ENCODE measurements around the gene BAIAP2. TPM values are rescaled to one million over a fixed set of nuclear protein-coding genes. Genes with fewer than 3 reads are reported as not detected.

Gene BAIAP2
- total RNA-seq, 1 experiment from 2014 or later = 67.0 TPM

- H3K9me3 Mint-ChIP-seq (ENCODE audit: unreplicated experiment) = no peaks in the 10 kb centered on the region
- no TSS peak for BruUV-seq (replicated peaks)
- no peak overlapping the region for H3K27ac Mint-ChIP-seq (ENCODE audit: low read depth, unreplicated experiment)
- H3K27me3 Mint-ChIP-seq (ENCODE audit: insufficient read depth, unreplicated experiment) = peaks cover 9% of the 10 kb centered on the region
- no peak for DNase-seq (ENCODE audit: unreplicated experiment)
- TF ChIP-seq CTCF (IDR thresholded peaks at IDR 0.05; ENCODE audit: unreplicated experiment) = no peak
- CTCF ChIA-PET = interaction anchor here (0.5 to 3.6 kb wide), 9 partner anchors 15 to 651 kb away, joined by 3 to 20 read pairs (median 4); no protein-coding TSS in a partner anchor
- H3K36me3 Mint-ChIP-seq (ENCODE audit: insufficient read depth, unreplicated experiment) = no peaks in the 10 kb centered on the region
- H3K4me1 Mint-ChIP-seq (ENCODE audit: insufficient read depth, unreplicated experiment) = peaks cover 6% of the 10 kb centered on the region
- H3K4me3 Mint-ChIP-seq (ENCODE audit: unreplicated experiment) = no peak overlapping the region
- intact Hi-C loops (cut with micrococcal nuclease) = no loop called here
- POLR2A ChIA-PET = interaction anchor here (0.6 to 1.5 kb wide), 4 partner anchors 9 to 221 kb away, joined by 3 to 6 read pairs (median 3); no protein-coding TSS in a partner anchor
These were observed 13.2 kb upstream of the BAIAP2 start for GRCh38 chr17:81021531-81022343.

DNA sequence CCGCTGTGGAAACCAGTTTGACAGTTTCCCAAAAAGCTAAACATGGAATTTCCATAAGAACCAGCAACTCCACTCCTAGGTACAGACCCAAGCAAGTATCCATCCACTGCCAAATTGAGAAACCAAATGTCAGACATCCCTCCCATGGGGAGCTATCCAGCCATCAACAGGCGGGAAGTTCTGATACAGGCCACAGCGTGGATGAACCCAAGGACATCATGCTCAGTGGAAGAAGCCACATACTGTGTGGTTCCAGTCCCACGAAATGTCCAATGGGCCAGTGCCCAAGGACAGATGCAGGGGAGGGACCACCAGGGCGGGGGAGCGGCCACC is 12.6 kb upstream of the BAIAP2 start:
- Mint-ChIP-seq H3K4me3 (ENCODE audit: unreplicated experiment) (no peak overlapping the region), H3K36me3 (ENCODE audit: insufficient read depth, unreplicated experiment) (no peaks in the 10 kb centered on the region), H3K27ac (ENCODE audit: low read depth, unreplicated experiment) (no peak overlapping the region), H3K9me3 (ENCODE audit: unreplicated experiment) (no peaks in the 10 kb centered on the region), H3K4me1 (ENCODE audit: insufficient read depth, unreplicated experiment) (peaks cover 6% of the 10 kb centered on the region), H3K27me3 (ENCODE audit: insufficient read depth, unreplicated experiment) (peaks cover 15% of the 10 kb centered on the region)
- no TSS peak for BruUV-seq (replicated peaks)
- intact Hi-C loops (cut with micrococcal nuclease) = no loop called here
- ChIA-PET CTCF (interaction anchor here (0.5 to 3.6 kb wide), 7 partner anchors 15 to 120 kb away, joined by 3 to 20 read pairs (median 4); no protein-coding TSS in a partner anchor), POLR2A (interaction anchor here (0.7 to 1.5 kb wide), 2 partner anchors 11 to 221 kb away, joined by 3 to 6 read pairs; no protein-coding TSS in a partner anchor)
- DNase-seq (ENCODE audit: unreplicated experiment) = no peak
- TF ChIP-seq CTCF (IDR thresholded peaks at IDR 0.05; ENCODE audit: unreplicated experiment) = no peak

DNA sequence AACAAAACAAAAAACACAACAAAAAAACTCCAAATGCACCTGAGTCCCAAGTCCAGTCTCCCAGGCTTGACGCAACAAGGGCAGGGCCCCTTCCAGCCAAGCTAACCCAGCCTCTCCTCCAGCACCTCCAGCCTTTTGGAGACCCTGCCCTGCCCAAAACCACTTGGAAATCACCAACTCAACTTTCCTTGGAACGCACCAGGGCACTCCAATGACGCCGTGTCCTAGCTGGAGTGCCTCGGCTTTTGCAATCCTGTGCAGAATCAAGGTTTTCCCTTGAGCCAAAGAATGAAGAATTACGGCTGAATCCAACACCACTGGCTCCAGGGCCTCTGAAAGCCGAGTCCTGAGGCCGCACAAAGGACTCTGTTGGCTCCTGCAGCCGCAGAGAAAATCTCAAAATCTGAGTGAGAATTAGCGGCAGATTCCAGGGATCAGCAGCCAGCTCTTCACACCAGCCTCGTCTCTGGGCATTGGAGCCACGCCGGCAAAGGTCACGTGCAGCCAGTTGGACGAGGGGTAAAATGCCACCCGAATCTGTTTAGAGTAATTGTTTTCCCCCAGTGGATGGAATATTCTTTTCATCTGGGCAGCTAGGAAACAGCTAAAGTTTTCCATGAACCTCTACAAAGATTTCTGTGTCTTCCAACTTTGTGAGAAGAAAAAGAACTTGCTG is 9.7 kb upstream of the BAIAP2 start:
- no peak overlapping the region for H3K4me3 Mint-ChIP-seq (ENCODE audit: unreplicated experiment)
- no TSS peak for BruUV-seq (replicated peaks)
- intact Hi-C loops (cut with micrococcal nuclease) = no loop called here
- peaks cover under 1% of the 10 kb centered on the region for H3K36me3 Mint-ChIP-seq (ENCODE audit: insufficient read depth, unreplicated experiment)
- no peak for TF ChIP-seq CTCF (IDR thresholded peaks at IDR 0.05; ENCODE audit: unreplicated experiment)
- CTCF ChIA-PET = interaction anchor here (0.5 to 3.7 kb wide), 7 partner anchors 12 to 381 kb away, joined by 3 to 27 read pairs (median 3); no protein-coding TSS in a partner anchor
- POLR2A ChIA-PET = interaction anchor here (0.7 to 1.2 kb wide), 6 partner anchors 10 to 598 kb away, joined by 3 to 4 read pairs (median 4); partner anchors contain the start of gene BAIAP2
- DNase-seq (ENCODE audit: unreplicated experiment) = no peak
- peaks cover 6% of the 10 kb centered on the region for H3K4me1 Mint-ChIP-seq (ENCODE audit: insufficient read depth, unreplicated experiment)
- H3K27me3 Mint-ChIP-seq (ENCODE audit: insufficient read depth, unreplicated experiment) = peaks cover 16% of the 10 kb centered on the region
- H3K27ac Mint-ChIP-seq (ENCODE audit: low read depth, unreplicated experiment) = no peak overlapping the region
- no peaks in the 10 kb centered on the region for H3K9me3 Mint-ChIP-seq (ENCODE audit: unreplicated experiment)

GRCh38 chr17:81025741-81026129 is 9.2 kb upstream of the BAIAP2 start:
- no peak for TF ChIP-seq CTCF (IDR thresholded peaks at IDR 0.05; ENCODE audit: unreplicated experiment)
- no TSS peak for BruUV-seq (replicated peaks)
- peaks cover 6% of the 10 kb centered on the region for H3K4me1 Mint-ChIP-seq (ENCODE audit: insufficient read depth, unreplicated experiment)
- H3K27me3 Mint-ChIP-seq (ENCODE audit: insufficient read depth, unreplicated experiment) = peaks cover 16% of the 10 kb centered on the region
- ChIA-PET POLR2A (interaction anchor here (0.5 to 1.2 kb wide), 6 partner anchors 10 to 599 kb away, joined by 3 to 4 read pairs (median 4); partner anchors contain the start of gene BAIAP2), CTCF (interaction anchor here (0.5 to 3.7 kb wide), 8 partner anchors 12 to 135 kb away, joined by 3 to 27 read pairs (median 4); no protein-coding TSS in a partner anchor)
- intact Hi-C loops (cut with micrococcal nuclease) = no loop called here
- H3K4me3 Mint-ChIP-seq (ENCODE audit: unreplicated experiment) = no peak overlapping the region
- H3K27ac Mint-ChIP-seq (ENCODE audit: low read depth, unreplicated experiment) = no peak overlapping the region
- no peaks in the 10 kb centered on the region for H3K9me3 Mint-ChIP-seq (ENCODE audit: unreplicated experiment)
- peaks cover 6% of the 10 kb centered on the region for H3K36me3 Mint-ChIP-seq (ENCODE audit: insufficient read depth, unreplicated experiment)
- no peak for DNase-seq (ENCODE audit: unreplicated experiment)

Data from MCF 10A (cell line).